GM15510 (cell line): Measurements from ENCODE around the gene MON2.

Source experiments
- POLR2A ChIP-seq: IDR thresholded peaks from 3 replicates; pipeline ENCODE4 v1.6.1; 2011; ENCODE audit warnings: borderline replicate concordance; ENCODE audit not compliant: insufficient read length; ENCODE audit errors: extremely low read depth

The MON2 gene

GRCh38 chr12:62622177-62622576, 155.6 kb downstream of the MON2 start:
- TF ChIP-seq POLR2A, result no peak

GRCh38 chr12:62625228-62625627, 158.6 kb downstream of the MON2 start:
- no peak for TF ChIP-seq POLR2A

- no peak for TF ChIP-seq POLR2A
These were observed 160.6 kb downstream of the MON2 start for GRCh38 chr12:62627181-62627580.

- TF ChIP-seq POLR2A, result no peak
These were observed 162.8 kb downstream of the MON2 start for GRCh38 chr12:62629413-62629812.

- no peak for TF ChIP-seq POLR2A
These were observed 163.5 kb downstream of the MON2 start for GRCh38 chr12:62629971-62630739.

GRCh38 chr12:62631471-62632410, 165.1 kb downstream of the MON2 start:
- TF ChIP-seq POLR2A, result no peak

- TF ChIP-seq POLR2A, result no peak
These were observed 165.8 kb downstream of the MON2 start for GRCh38 chr12:62632411-62632918.

GRCh38 chr12:62635649-62636048, 169.0 kb downstream of the MON2 start:
- TF ChIP-seq POLR2A, result no peak

- no peak for TF ChIP-seq POLR2A
These were observed 171.1 kb downstream of the MON2 start for GRCh38 chr12:62637679-62638078.

- TF ChIP-seq POLR2A, result no peak
These were observed 174.4 kb downstream of the MON2 start for GRCh38 chr12:62640910-62641448.

- no peak for TF ChIP-seq POLR2A
These were observed 175.9 kb downstream of the MON2 start for GRCh38 chr12:62642486-62642885.

- TF ChIP-seq POLR2A, result no peak
These were observed 176.9 kb downstream of the MON2 start for GRCh38 chr12:62643486-62643885.

GRCh38 chr12:62646566-62646965, 179.9 kb downstream of the MON2 start:
- no peak for TF ChIP-seq POLR2A

GRCh38 chr12:62647586-62647985, 181.0 kb downstream of the MON2 start:
- TF ChIP-seq POLR2A, result no peak
